RCC 7860 (cell line): ENCODE measurements around the gene EGFR.

Experiments
- DNase-seq: peaks from one replicate; pipeline ENCODE4 v3.0.0-alpha.2; 2015; ENCODE audit warnings: low spot score
- FAIRE-seq: peaks from 2 replicates; lab custom pipeline; 2012; peaks lifted over from hg19 to GRCh38; lab: Jason Lieb, UNC

Gene EGFR

GRCh38 chr7:55235801-55236200, 217.0 kb downstream of the EGFR start:
- FAIRE-seq (no peak), DNase-seq (no peak)

- no peak for DNase-seq
- no peak for FAIRE-seq
These were observed 217.7 kb downstream of the EGFR start for GRCh38 chr7:55236476-55236875.

DNA sequence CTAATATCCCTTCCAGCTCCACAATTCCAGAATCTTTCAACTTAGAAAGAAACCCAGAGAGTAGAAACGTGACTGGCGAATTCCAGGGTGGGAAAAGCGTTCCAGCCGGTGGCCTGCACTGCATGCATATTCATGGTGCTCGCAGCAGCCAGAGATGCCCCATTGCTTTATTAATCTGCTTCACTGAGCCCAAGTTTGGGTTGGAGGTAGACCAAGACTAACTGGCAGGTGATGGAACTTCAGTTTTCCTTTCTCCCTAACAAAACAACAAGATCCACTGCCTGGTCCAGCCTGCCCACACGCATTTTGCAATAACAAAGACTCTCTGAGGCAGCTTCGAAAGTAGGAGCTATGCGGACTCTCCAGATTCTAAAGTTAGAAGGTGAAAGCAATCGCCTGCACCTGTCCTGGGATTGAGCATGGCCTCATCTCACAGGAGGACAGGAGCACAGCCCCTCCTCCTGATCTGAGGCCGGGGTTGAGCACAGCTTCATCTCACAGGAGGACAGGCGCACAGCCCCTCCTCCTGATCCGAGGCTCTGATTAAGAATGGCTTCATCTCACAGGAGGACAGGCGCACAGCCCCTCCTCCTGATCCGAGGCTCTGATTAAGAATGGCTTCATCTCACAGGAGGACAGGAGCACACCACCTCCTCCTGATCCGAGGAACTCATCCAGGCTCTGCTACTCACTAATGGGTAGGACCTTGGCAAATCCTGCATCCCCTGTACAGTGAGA, 218.5 kb downstream of the EGFR start:
- no peak for DNase-seq

GRCh38 chr7:55239406-55239805, 220.6 kb downstream of the EGFR start:
- no peak for DNase-seq
- FAIRE-seq = no peak

More for the DNA sequence above, 218.5 kb downstream of the EGFR start:
- no peak for FAIRE-seq

- FAIRE-seq (no peak), DNase-seq (no peak)
These were observed 221.8 kb downstream of the EGFR start for GRCh38 chr7:55240418-55241142.

GRCh38 chr7:55241958-55242357, 223.1 kb downstream of the EGFR start:
- no peak for FAIRE-seq
- DNase-seq = no peak

DNA sequence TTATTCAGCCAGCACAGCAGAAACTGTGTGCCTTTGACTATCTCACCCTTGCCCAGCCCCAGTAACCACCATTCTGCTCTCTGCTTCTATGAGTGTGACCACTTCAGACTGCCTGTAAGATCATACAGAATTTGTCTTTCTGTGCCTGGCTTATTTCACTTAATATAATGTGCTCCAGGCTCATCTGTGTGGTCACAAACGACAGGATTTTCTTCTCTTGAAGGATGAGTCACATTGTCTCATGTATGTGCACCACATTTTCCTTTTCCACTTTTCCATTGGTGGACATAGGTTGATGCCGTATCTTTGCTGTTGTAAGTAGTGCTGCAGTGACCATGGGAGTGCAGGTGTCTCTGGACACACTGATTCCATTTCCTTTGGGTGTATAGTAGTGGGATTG, 223.8 kb downstream of the EGFR start:
- FAIRE-seq = peak; percentile 79
- DNase-seq = peak; percentile 37

DNA sequence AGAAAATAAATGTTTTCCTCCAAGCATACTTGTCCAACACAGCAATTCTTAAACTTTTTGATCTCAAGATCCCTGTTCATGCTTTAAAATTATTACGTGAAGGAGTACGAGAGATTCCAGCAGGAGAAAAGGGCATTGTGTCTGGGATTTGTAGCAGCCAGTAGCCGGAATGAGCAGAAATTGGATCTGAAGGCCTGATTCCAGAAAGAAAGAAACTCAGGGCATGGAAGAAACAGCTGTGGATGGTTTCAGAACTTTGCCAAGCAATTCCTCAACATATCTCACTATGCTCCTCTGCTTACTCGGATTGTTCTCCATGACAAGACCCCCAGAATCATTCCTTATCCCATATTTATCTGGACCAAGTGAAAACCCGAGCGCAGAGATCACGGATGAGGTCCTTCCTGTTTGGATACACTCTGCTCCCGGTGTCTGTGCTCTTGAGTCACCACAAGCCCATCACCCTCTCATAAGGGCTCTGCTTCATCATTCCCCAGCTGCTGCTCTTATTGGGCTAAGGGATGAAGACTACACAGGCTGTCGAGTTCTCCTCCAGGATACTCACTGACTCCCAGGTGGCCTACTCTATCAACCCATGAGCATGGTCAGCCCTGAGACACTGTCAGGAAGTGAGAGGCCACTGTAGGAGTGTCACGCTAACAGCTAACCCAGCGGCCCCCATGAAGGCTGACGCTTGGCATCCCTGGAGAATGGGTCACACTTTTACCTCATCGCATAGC, 225.4 kb downstream of the EGFR start:
- DNase-seq = peak; percentile 16
- no peak for FAIRE-seq

DNA sequence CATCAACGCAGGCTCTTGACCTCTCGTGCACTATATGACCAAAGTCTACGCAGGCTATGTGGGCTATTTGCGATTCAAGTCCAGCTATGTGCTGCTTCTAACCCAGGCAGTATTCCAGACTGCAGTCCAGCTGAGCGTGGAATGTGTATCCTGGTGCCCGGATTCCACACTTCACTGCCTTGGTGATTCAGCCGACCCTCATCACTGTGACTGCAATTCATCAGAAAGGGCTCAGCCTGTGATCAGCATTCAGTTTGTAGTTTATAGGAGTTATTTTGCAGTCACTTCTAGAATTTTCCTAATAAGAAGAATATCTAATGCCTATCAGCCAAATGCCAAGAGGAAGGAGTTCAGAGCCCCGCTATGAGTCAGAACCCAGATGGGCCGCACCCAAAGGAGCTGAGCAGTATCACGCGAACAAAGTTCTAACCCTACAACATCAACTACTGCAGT, 226.5 kb downstream of the EGFR start:
- peak; percentile 99 for FAIRE-seq

DNA sequence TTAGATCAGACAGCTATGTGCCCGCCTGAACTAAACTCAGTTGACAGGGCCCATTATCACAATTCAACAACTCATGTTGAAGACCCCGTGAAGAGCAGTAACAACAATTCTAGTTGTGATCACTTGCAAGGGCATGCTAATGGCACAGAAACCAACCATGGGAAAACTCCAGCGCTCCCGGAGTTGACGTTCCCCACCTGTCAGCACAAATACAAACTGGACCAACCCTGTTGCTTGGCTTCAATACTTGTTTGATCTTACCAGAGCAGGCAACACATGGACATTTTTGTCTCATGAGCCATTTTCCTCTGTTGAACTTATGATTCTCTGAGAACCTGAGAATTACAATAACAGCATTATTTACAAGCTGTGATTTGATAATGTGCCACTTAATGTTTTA, 227.4 kb downstream of the EGFR start:
- FAIRE-seq = no peak
- DNase-seq = no peak

More for the DNA sequence above, 226.5 kb downstream of the EGFR start:
- DNase-seq = peak; percentile 99

DNA sequence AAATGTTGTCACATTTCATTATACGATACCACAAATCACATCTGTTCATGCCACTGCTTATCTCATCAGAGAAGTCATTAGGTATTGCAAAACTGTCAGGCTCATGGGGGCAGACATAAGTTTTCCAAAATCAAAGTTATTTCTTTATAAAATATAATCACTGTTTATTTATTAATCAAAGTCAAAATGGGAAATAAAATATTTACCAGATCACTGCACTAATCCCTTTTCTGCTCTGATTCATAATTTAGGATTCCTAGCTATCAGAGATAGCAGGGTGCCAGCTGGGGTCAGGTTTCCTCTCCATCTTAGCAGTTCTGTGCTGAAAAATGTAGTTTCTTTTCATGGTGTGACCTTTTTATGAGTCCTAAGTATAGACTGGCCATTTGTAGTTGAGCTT, 228.6 kb downstream of the EGFR start:
- peak; percentile 25 for DNase-seq

DNA sequence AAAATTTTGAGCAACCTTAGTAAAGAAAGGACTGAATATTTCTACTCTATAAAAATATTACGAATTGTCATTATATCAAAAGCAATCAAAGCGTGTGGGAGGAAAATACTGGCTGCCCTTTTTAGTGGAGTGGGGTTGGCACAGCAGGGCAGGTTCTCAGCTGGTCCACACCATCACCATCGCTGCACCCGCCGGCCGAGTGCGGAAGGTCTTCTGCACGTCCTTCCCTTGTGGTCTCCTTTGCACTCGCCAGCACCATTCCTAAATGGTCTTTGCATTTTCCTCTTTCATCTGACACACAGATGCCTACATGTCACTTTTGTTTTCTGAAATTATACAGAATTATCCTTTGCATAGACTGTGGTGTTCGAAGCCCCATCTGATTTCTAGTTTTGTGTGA, 229.7 kb downstream of the EGFR start:
- FAIRE-seq (no peak), DNase-seq (no peak)

More for the DNA sequence above, 228.6 kb downstream of the EGFR start:
- FAIRE-seq = peak; percentile 89

GRCh38 chr7:55249332-55249731, 230.5 kb downstream of the EGFR start:
- FAIRE-seq (no peak), DNase-seq (no peak)

DNA sequence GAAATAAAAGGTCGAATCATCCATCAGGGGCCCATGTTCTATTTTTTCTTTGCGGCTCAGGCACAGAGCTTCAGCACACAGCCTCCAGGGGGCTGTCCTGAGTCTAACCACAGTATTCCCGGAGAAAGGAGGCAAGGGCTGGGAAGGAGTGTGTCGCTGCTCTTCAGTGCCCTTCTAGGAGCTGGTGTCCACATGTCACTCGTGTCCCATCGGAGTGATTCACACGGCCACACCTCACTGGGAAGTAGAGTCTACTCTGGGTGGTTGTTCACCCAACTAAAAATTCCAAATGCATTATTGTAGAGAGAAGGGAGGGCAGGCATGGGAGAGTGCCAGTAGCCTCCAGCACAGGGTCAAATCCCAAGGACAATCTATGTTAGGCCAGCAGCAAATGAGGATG, 231.5 kb downstream of the EGFR start:
- peak; percentile 83 for DNase-seq
- peak; percentile 86 for FAIRE-seq

DNA sequence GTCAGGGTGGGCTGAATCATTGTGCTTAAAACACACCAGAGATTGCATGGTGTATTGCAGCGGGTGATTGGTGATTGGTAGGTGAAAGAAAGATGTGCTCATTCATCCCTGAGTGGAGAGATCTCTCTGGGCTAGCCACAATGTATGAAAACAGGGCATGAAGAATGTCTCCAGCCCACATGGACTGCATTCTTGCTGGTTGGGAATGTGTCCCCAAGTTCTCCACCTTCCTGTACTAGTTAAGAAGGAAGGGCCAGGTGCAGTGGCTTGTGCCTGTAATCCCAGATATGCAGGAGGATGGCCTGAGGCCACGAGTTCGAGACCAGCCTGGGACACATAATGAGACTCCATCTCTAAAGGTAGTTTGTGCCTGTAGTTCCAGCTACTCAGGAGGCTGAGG, 232.5 kb downstream of the EGFR start:
- DNase-seq = no peak
- no peak for FAIRE-seq

DNA sequence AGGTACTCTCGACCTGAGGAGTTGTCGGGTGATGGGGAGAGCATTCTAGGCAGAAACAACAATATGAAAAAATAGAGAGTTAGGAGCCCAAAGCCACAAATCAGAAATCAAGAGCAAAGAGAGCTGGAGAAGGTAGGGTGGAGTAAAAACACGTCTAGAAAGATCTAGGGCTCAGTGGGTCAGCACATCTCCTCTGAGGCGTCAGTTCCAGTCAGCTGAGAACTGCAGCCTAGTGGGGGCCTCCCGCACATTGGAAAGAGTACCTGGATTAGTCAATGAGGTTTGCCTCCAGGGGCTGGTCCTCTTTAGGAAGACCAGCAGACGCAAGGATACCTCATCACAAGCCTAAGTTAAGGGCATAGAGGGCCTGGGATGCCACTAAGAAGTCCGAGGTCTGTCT, 233.1 kb downstream of the EGFR start:
- no peak for DNase-seq
- no peak for FAIRE-seq

- DNase-seq = no peak
- no peak for FAIRE-seq
These were observed 233.6 kb downstream of the EGFR start for GRCh38 chr7:55252386-55252785.

DNA sequence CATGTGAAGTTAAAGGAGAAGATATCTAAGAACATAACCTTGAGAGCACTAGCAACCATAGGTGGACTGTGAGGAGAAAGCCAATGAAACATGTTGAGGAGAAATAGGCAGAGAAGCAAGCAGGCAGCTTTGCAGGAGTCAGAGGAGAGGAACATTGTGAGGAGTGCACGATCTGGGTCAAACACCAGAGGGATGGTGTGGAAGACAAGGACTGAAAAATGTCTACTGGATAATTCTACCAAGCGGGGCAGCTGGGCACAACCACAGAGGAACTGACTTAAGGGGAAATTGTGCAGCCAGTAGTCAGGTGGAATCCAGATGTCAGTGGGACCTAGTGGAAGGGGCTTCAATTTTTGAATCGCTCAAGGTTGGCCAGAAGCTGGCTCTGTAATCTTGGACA, 234.4 kb downstream of the EGFR start:
- no peak for FAIRE-seq
- DNase-seq = no peak

DNA sequence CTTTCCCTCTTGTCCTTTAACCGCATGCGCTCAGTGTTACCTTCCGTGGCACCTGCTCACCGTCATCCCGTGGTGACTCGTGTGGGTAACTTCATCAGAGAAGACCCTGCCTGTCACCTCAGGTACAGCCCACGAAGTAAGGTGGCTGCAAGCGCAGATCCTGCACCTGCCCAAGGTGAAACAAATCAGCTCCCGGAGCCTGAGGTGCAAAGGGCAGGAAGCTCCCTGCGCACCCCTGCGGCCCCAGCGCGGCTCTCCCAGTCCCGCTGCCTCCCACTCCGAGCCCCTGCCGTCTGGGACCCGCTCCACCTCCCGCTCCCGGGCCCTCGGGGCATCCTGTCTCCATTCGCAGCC, 235.4 kb downstream of the EGFR start:
- no peak for FAIRE-seq
- no peak for DNase-seq

GRCh38 chr7:55254596-55255495, 236.0 kb downstream of the EGFR start:
- DNase-seq (peak; percentile 68), FAIRE-seq (no peak)
